Sciatic nerve (tissue), 2 donors: Measurements from ENCODE around the gene HNF4A. TPM values are rescaled to one million over a fixed set of nuclear protein-coding genes. Genes with fewer than 3 reads are reported as not detected.
A peak's percentile ranks its signal among the peaks of the same experiment; 100 is the strongest.
"Not testable (repeated sequence)": the region's sequence is repeated elsewhere in the genome, so short reads cannot be mapped to it uniquely, and the experiment has no call there.

Source experiments
- ATAC-seq: fragments of 200-7000 bp; cut with Tn5 transposase; one replicate; pipeline ENCODE4 v1.9.1; 2020; ENCODE audit warnings: mild to moderate bottlenecking, moderate library complexity
- DNase-seq: peaks from one replicate; pipeline ENCODE4 v3.0.0-alpha.2; 2020; ENCODE audit warnings: low spot score
- intact Hi-C: fragments of 100-400 bp; cut with DNase I; formaldehyde crosslinking; loops from one replicate; pipeline ENCODE4 v1.14.2; 2022
- total RNA-seq: library from RNA; stranded (reverse); fragmentation: NEBNext Ultra II Directional; extraction: Animal tissue kit (Norgen Biotek cat#: 25700); gene quantifications from one replicate; pipeline ENCODE4 v1.2.1, GENCODE V29; 2021
- donor health status: DM: no; HTN: no; CAD: no.
- donor health status: DM: no; HTN: no; CAD: no.

The HNF4A gene
- total RNA-seq, 1 donor from 2014 or later, result not detected

GRCh38 chr20:44455126-44455525 is 99.6 kb downstream of the HNF4A start:
- intact Hi-C loops, result no loop called here
- DNase-seq, result no peak
- no peak for ATAC-seq

- ATAC-seq (no peak), DNase-seq (no peak)
- intact Hi-C loops, result no loop called here
These were observed 101.1 kb downstream of the HNF4A start for GRCh38 chr20:44456611-44457010.

- ATAC-seq, result no peak
- no peak for DNase-seq
- intact Hi-C loops, result no loop called here
These were observed 101.5 kb downstream of the HNF4A start for GRCh38 chr20:44457016-44457415.

- no peak for ATAC-seq
- intact Hi-C loops, result no loop called here
- no peak for DNase-seq
These were observed 103.8 kb downstream of the HNF4A start for GRCh38 chr20:44459271-44459670.

- DNase-seq (no peak), ATAC-seq (peak; percentile 63)
- intact Hi-C loops, result no loop called here
These were observed 105.3 kb downstream of the HNF4A start for GRCh38 chr20:44460795-44461141.

- ATAC-seq, result peak; percentile 27
- no peak for DNase-seq
- intact Hi-C loops, result no loop called here
These were observed 105.8 kb downstream of the HNF4A start for GRCh38 chr20:44461142-44461802.

GRCh38 chr20:44461803-44462174 is 106.3 kb downstream of the HNF4A start:
- ATAC-seq (no peak), DNase-seq (no peak)
- intact Hi-C loops, result no loop called here

GRCh38 chr20:44463466-44463865 is 108.0 kb downstream of the HNF4A start:
- intact Hi-C loops, result no loop called here
- no peak for ATAC-seq

GRCh38 chr20:44464514-44464913 is 109.0 kb downstream of the HNF4A start:
- ATAC-seq (no peak), DNase-seq (no peak)
- intact Hi-C loops, result no loop called here

More at GRCh38 chr20:44463466-44463865, 108.0 kb downstream of the HNF4A start:
- DNase-seq, result no peak

- no peak for ATAC-seq
- intact Hi-C loops, result no loop called here
- DNase-seq, result no peak
These were observed 109.6 kb downstream of the HNF4A start for GRCh38 chr20:44465001-44465560.

GRCh38 chr20:44467289-44467883 is 111.9 kb downstream of the HNF4A start:
- ATAC-seq (peak; percentile 94), DNase-seq (no peak)
- intact Hi-C loops, result no loop called here

- ATAC-seq (no peak), DNase-seq (no peak)
- intact Hi-C loops, result no loop called here
These were observed 112.7 kb downstream of the HNF4A start for GRCh38 chr20:44468044-44468782.

- ATAC-seq (no peak), DNase-seq (no peak)
- intact Hi-C loops, result no loop called here
These were observed 114.8 kb downstream of the HNF4A start for GRCh38 chr20:44470327-44470726.

- no peak for DNase-seq
- intact Hi-C loops, result no loop called here
These were observed 116.0 kb downstream of the HNF4A start for GRCh38 chr20:44471481-44471882.

GRCh38 chr20:44472283-44472682 is 116.8 kb downstream of the HNF4A start:
- intact Hi-C loops, ATAC-seq, DNase-seq: not testable (repeated sequence)

More at GRCh38 chr20:44471481-44471882, 116.0 kb downstream of the HNF4A start:
- ATAC-seq, result no peak

- DNase-seq (no peak), ATAC-seq (peak; percentile 32)
- intact Hi-C loops, result no loop called here
These were observed 119.8 kb downstream of the HNF4A start for GRCh38 chr20:44475372-44475693.

- DNase-seq, result peak; percentile 92
- peak; percentile 98 for ATAC-seq
- intact Hi-C loops, result no loop called here
These were observed 120.4 kb downstream of the HNF4A start, which contains the start of gene TTPAL for GRCh38 chr20:44475694-44476560. Gene TTPAL, plus strand, starts transcription at chr20:44475874. Its CDS starts 4,126 bp downstream, at chr20:44480000.

GRCh38 chr20:44477151-44477550 is 121.7 kb downstream of the HNF4A start:
- ATAC-seq (no peak), DNase-seq (no peak)
- intact Hi-C loops, result no loop called here

GRCh38 chr20:44478206-44478605 is 122.7 kb downstream of the HNF4A start:
- ATAC-seq (no peak), DNase-seq (no peak)
- intact Hi-C loops, result no loop called here
